Smooth muscle cell (in vitro differentiated cells): ENCODE data around the gene FSD1L. TPM values are rescaled to one million over a fixed set of nuclear protein-coding genes. Genes with fewer than 3 reads are reported as not detected.
A peak's percentile ranks its signal among the peaks of the same experiment; 100 is the strongest.

Experiments used
- DNase-seq: peaks from one replicate; lab custom pipeline; 2025; ENCODE audit not compliant: unreplicated experiment; lab: John Stamatoyannopoulos, UW
- H2AFZ ChIP-seq: fragments of 200-600 bp; sonication (generic); 2 replicates; pipeline ENCODE4 v1.6.0; 2016; ENCODE audit warnings: antibody characterized with exemption, low read depth, mild to moderate bottlenecking
- H3F3A ChIP-seq: fragments of 200-600 bp; sonication (generic); 2 replicates; pipeline ENCODE4 v1.6.0; 2017; ENCODE audit warnings: antibody characterized with exemption, low read depth
- H3K27ac ChIP-seq: fragments of 200-600 bp; sonication (generic); 2 replicates; pipeline ENCODE4 v1.5.1; 2016; ENCODE audit warnings: low read depth, mild to moderate bottlenecking
- H3K27me3 ChIP-seq: fragments of 200-600 bp; sonication (generic); 2 replicates; pipeline ENCODE4 v1.6.1; 2016; ENCODE audit warnings: low read depth, mild to moderate bottlenecking
- H3K36me3 ChIP-seq: fragments of 200-600 bp; sonication (generic); 2 replicates; pipeline ENCODE4 v1.5.1; 2016; ENCODE audit warnings: low read depth
- H3K4me1 ChIP-seq: fragments of 200-600 bp; sonication (generic); 2 replicates; pipeline ENCODE4 v1.5.1; 2016; ENCODE audit warnings: low read depth
- H3K4me2 ChIP-seq: fragments of 200-600 bp; sonication (generic); 2 replicates; pipeline ENCODE4 v1.6.0; 2016; ENCODE audit warnings: mild to moderate bottlenecking
- H3K4me3 ChIP-seq: fragments of 200-600 bp; sonication (generic); 2 replicates; pipeline ENCODE4 v1.5.1; 2016; ENCODE audit warnings: mild to moderate bottlenecking
- H3K79me2 ChIP-seq: fragments of 200-600 bp; sonication (generic); 2 replicates; pipeline ENCODE4 v1.6.0; 2016; ENCODE audit warnings: low read depth, mild to moderate bottlenecking
- H3K9ac ChIP-seq: fragments of 200-600 bp; sonication (generic); 2 replicates; pipeline ENCODE4 v1.6.0; 2016; ENCODE audit warnings: low read depth
- H3K9me3 ChIP-seq: fragments of 200-600 bp; sonication (generic); replicated peaks from 2 replicates; pipeline ENCODE4 v1.5.1; 2016; ENCODE audit warnings: low read depth
- H4K20me1 ChIP-seq: fragments of 200-600 bp; sonication (generic); 2 replicates; pipeline ENCODE4 v1.6.0; 2016; ENCODE audit warnings: low read depth
- CTCF ChIP-seq: fragments of 200-600 bp; sonication (generic); IDR thresholded peaks from 2 replicates; pipeline ENCODE4 v1.5.1; 2017; ENCODE audit warnings: borderline replicate concordance, mild to moderate bottlenecking, antibody characterized with exemption; ENCODE audit not compliant: insufficient read depth, poor library complexity, severe bottlenecking
- WGBS: methylation state at CpG from one replicate; pipeline ENCODE4 v1.1.7; 2016; ENCODE audit warnings: low lambda C conversion rate; 5-methylcytosine and 5-hydroxymethylcytosine counted together
- polyA plus RNA-seq: library from polyadenylated mRNA; unstranded; fragments of >200 nt; fragmentation: Nextera tagmentation; extraction: Ambion mirVana; gene quantifications from 2 replicates; pipeline ENCODE4 v1.2.1, GENCODE V29; 2016
- total RNA-seq: library from RNA; depleted of rRNA; stranded (reverse); fragments of >200 nt; gene quantifications from 2 replicates; pipeline ENCODE4 v1.2.3, GENCODE V29; 2014

FSD1L gene
- total and polyA plus RNA-seq, 2 experiments from 2014 or later, result 1.0 to 7.5 TPM

- WGBS, result 11% methylated on average over 4 of the region's 4 CpGs
- no peak overlapping the region for H2AFZ ChIP-seq
- no peaks in the 10 kb centered on the region for H3K27me3 ChIP-seq
Measured at GRCh38 chr9:105444130-105444529, 3.7 kb upstream of the FSD1L start.

GRCh38 chr9:105445203-105445881, 2.5 kb upstream of the FSD1L start:
- Histone ChIP-seq H3K4me3 (no peak overlapping the region), H3K27ac (peak overlapping the region; percentile 63), H3K4me2 (no peak overlapping the region), H3K9ac (no peak overlapping the region), H3K4me1 (peaks cover 24% of the 10 kb centered on the region), H3F3A (peaks cover 8% of the 10 kb centered on the region), H3K9me3 (no peaks in the 10 kb centered on the region), H2AFZ (no peak overlapping the region), H4K20me1 (peaks cover 8% of the 10 kb centered on the region), H3K36me3 (no peaks in the 10 kb centered on the region), H3K79me2 (peaks cover 20% of the 10 kb centered on the region), H3K27me3 (no peaks in the 10 kb centered on the region)
- 86% methylated on average over 8 of the region's 8 CpGs for WGBS
- no peak for DNase-seq
- TF ChIP-seq CTCF, result no peak

More at GRCh38 chr9:105444130-105444529, 3.7 kb upstream of the FSD1L start:
- Histone ChIP-seq H3K79me2 (peaks cover 8% of the 10 kb centered on the region), H3K4me1 (peaks cover 14% of the 10 kb centered on the region), H3K36me3 (no peaks in the 10 kb centered on the region), H3K9ac (peak overlapping the region; percentile 18), H3K4me2 (peak overlapping the region; percentile 28), H3K9me3 (no peaks in the 10 kb centered on the region), H4K20me1 (no peaks in the 10 kb centered on the region), H3F3A (peaks cover 8% of the 10 kb centered on the region), H3K4me3 (no peak overlapping the region), H3K27ac (peak overlapping the region; percentile 63)
- DNase-seq, result no peak
- TF ChIP-seq CTCF, result no peak

GRCh38 chr9:105447386-105447813, 434 bp upstream of the FSD1L start:
- peaks cover 8% of the 10 kb centered on the region for H3F3A ChIP-seq
- no peaks in the 10 kb centered on the region for H3K9me3 ChIP-seq
- H2AFZ ChIP-seq, result peak overlapping the region; percentile 96
- H3K9ac ChIP-seq, result peak overlapping the region; percentile 84
- DNase-seq, result no peak
- H3K27ac ChIP-seq, result peak overlapping the region; percentile 44
- peaks cover 29% of the 10 kb centered on the region for H3K4me1 ChIP-seq
- H3K4me3 ChIP-seq, result peak overlapping the region; percentile 96
- TF ChIP-seq CTCF, result no peak
- 17% methylated on average over 16 of the region's 16 CpGs for WGBS
- H3K79me2 ChIP-seq, result peaks cover 36% of the 10 kb centered on the region
- peak overlapping the region; percentile 92 for H3K4me2 ChIP-seq
- peaks cover 19% of the 10 kb centered on the region for H4K20me1 ChIP-seq
- no peaks in the 10 kb centered on the region for H3K27me3 ChIP-seq
- no peaks in the 10 kb centered on the region for H3K36me3 ChIP-seq

DNA sequence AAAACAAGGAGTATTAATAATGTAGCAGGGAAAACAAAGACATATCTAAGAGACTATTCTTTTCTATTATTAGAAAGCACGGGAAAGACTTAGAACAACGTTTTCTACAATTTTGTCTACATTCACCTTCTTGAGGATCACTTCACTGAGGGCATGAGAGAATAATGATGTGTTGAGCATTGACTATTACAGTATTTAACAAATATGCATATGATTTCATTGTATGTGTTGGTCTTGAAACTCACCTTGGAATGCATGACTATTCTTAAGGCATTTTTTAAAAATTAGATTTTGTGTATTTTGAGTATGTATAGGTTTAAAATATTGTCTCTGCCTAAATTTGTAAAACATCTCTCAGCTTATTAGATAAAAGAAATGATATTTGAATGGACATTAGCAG, 1.2 kb downstream of the FSD1L start:
- Histone ChIP-seq H3F3A (peaks cover 4% of the 10 kb centered on the region), H3K27ac (peak overlapping the region; percentile 66), H2AFZ (peak overlapping the region; percentile 96), H3K4me1 (peaks cover 29% of the 10 kb centered on the region), H3K79me2 (peaks cover 51% of the 10 kb centered on the region), H3K36me3 (no peaks in the 10 kb centered on the region), H3K4me2 (peak overlapping the region; percentile 92), H3K9ac (peak overlapping the region; percentile 84), H4K20me1 (peaks cover 34% of the 10 kb centered on the region), H3K4me3 (peak overlapping the region; percentile 96), H3K9me3 (no peaks in the 10 kb centered on the region), H3K27me3 (no peaks in the 10 kb centered on the region)
- WGBS, result 30% methylated on average over 2 of the region's 2 CpGs
- TF ChIP-seq CTCF, result no peak
- no peak for DNase-seq
